GM21786 (cell line): Measurements from ENCODE around the gene DAB2IP.
A peak's percentile ranks its signal among the peaks of the same experiment; 100 is the strongest.

ENCODE experiments used
- ATAC-seq: cut with Tn5 transposase; IDR thresholded peaks from one replicate; pipeline ENCODE4 v1.9.1; 2021; ENCODE audit not compliant: unreplicated experiment

Gene DAB2IP

DNA sequence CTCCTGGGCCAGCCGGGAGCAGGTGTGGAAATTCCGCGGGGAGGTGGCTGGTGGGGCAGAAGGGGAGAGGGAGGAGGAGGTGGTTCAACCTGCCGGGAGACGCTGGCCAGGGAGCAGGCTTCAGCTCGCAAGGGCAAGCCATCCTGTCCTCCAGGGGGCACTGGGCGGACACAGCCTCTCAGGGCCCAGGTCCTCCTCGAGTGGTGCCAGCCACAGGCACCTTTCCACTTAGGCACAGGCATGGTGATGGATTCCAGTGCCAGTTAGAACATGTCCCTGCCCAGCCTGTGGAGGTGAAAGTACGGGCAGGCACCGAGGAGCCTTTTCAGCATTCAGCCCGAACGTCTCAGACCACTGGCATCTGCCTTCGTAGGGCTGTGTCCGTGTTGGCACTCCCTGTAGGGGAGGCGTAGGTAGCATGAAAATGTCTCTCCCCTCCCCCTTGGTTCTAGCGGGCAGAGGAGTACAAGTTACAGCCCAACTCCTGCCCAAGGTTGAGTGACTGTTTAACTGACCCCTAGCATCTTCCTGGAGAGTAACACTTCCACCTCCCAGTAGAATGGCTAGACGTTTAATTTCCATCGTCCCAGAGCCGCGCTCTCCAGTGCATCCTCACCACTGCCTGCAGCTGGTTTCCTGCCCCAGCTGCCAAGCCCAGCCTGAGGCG lies 48.9 kb downstream of the DAB2IP start:
- ATAC-seq: no peak

- ATAC-seq: no peak
Measured at GRCh38 chr9:121700832-121701419, 49.5 kb downstream of the DAB2IP start.

GRCh38 chr9:121701736-121702261 lies 50.4 kb downstream of the DAB2IP start:
- no peak for ATAC-seq

GRCh38 chr9:121703014-121703734 lies 51.7 kb downstream of the DAB2IP start:
- no peak for ATAC-seq

DNA sequence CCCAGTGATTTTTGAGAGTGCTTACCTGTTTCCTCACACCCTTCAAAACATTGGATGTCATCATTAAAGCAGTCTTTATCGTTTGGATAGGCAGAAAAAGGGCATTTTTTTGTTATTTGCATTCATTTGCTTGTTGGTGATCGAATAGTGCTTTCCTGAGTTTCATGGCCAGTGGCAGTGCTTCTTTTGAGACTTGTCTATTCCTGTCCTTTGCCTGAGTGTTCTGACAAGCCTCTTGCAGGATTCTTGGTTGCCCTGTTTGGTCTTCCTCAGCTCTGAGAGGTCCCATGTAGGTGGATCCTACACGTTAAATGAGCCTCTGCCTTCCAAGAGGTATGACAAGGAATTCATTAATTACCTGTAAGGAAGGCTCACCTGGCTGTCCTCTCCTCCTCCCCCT lies 52.8 kb downstream of the DAB2IP start:
- no peak for ATAC-seq

- no peak for ATAC-seq
Measured at GRCh38 chr9:121706149-121706750, 54.8 kb downstream of the DAB2IP start.

DNA sequence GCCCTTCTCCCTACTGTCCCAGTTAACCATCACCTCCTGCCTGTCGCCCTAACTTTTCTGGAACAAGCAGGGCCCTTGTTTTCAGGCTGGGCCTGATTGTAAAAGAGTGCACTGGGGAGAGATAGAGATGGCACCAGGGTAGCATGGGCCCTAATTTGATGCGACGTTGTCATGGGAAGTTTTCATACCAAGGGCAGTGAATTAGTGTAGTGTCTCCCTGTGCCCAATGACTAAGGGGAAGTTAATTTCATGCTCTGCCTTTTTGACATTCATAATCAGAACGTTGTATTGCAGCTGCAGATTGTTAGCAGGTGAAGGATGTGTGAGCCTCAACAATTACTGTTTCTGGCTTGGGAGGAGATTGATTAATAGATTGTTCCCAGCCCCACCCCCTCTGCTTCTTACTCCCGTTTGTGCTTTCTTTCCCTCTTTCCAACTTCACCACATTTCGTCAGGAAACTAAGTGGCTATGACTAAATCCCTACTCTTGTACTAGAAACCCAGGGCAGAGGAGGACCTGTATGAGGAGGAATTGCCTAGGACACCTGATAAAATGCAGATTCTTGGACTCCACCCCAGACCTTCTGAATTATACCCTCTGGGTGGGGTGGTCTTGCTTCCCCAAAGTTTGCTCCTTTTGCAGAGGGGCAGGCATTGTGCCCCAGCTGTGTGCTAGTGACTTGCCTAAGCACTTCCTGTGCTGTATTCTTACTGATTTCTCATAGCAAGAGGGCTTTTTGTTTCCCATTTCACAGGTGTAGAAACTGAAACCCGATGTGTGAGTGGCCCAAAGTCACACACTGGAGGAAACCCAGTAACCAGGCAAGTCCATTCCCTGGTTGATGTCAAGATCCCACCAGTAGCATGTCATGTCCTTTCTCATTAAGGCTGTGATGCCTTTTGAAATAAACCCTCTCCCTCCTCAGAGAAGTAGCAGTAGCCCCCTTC lies 56.3 kb downstream of the DAB2IP start:
- peak; percentile 88 for ATAC-seq

GRCh38 chr9:121708768-121709488 lies 57.5 kb downstream of the DAB2IP start:
- ATAC-seq: no peak

GRCh38 chr9:121709798-121710197 lies 58.4 kb downstream of the DAB2IP start:
- no peak for ATAC-seq

DNA sequence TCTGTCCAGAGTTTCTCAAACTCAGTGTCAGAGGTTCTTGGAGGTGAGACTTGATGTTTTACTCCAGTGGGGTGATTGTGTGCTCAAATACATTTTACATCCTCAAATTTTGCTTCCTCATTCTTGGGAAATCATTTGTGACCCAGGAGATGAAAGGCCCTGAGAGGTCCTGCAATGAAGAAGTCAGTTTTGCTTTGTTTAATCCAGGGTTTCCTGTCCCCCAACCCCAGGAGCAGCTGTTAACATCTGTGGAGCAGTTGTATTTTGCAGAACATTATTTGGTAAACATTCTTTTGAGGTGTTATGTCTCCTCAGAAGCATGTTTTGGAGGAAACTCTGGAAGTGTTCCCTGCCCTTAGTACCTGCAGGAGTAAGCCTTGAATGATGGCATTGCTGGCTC lies 59.8 kb downstream of the DAB2IP start:
- no peak for ATAC-seq

DNA sequence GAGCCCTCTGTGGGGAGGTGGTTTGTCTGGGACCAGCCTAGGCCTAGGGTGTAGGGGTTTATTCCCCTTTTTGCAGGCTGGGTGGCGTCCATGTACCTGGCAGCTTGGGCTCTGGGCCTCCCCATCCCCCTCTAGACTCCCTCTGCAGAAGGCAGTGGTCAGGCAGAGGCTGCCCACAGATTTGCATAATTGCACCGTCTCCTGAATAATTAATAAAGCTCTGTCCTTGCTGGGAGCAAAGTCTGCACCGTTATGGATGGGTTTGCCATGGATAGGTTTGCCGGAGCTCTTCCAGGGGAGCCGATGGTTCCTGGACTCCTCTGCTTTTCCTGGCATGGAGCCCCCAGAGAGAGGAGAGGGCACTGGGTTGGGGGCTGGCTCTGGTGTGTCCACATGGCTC lies 60.4 kb downstream of the DAB2IP start:
- ATAC-seq: no peak

GRCh38 chr9:121713400-121714070 lies 62.1 kb downstream of the DAB2IP start:
- no peak for ATAC-seq

- no peak for ATAC-seq
Measured at GRCh38 chr9:121714075-121714705, 62.8 kb downstream of the DAB2IP start.

DNA sequence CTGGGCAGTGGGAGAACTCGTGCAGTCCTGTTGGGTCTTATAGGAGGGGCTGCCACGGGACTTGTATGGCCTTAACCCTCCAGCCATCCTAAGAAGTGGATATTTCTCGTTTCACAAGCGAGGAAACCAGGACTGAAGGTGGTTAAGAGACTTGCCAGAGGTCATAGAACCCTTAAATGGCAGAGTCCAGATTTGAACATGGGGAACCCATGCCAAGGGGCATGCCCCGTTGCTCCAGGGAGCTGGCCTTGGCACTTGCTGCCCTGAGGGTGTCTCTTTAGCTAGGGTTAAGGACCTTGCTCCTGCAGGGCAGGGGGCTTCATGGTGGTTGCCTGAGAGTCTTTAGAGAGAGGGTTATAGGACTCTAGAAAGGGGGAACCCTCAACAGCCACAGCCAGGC lies 63.4 kb downstream of the DAB2IP start:
- no peak for ATAC-seq

DNA sequence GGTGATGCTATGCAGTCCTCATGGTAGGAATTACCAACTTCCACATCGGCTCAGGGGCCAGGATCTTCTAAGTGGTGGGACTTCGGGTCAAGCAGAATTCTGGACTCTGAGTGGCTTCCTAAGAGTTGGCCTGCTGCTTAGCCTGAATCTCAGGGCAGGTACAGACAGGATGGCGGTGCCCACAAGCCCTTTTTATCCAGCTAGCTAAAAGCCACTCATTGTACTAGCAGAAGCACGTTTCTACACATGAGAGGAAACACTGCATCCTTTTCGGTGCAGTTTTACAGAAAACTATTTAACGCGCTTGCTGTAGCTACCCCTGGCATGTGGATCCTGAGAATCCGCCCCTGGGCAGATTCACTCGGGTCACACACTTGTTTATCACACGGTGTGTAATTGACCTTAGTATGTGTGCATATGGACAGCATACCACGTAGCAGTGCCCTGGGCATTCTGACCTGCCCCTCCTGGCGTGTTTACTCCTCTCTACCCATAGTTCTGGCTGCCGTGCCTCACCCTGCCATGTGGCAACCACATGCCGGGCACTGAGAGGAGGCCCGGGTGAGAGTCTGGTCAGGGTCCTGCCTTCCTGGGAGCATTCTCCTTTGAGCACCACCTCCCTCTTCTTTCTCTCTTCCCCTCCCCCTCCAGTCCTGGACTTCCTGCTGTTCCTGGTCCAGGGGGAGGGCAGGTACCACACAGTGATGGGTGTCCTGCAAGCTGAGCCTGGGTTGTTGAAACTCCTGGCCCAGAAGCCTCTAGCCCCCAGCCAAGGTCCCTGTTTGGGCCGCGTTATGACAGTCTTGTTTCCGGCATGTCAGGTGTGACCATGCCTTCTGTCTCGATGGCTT lies 65.9 kb downstream of the DAB2IP start:
- no peak for ATAC-seq

GRCh38 chr9:121718084-121718483 lies 66.7 kb downstream of the DAB2IP start:
- ATAC-seq: no peak

GRCh38 chr9:121718501-121718900 lies 67.1 kb downstream of the DAB2IP start:
- no peak for ATAC-seq
